ENCODE results near the gene AJM1.

GRCh38 chr9:136844761-136845464 lies 2.6 kb downstream of the AJM1 start:
- TF ChIP-seq CTCF (conservative IDR thresholded peaks at IDR 0.05; ENCODE audit: low read length) (no peak), EZH2phosphoT487 (IDR thresholded peaks at IDR 0.05; ENCODE audit: borderline replicate concordance, low read depth, low read length) (no peak)

Data from OCI-LY7 (cell line).